ENCODE results near the gene UTP14C.

Gene UTP14C

DNA sequence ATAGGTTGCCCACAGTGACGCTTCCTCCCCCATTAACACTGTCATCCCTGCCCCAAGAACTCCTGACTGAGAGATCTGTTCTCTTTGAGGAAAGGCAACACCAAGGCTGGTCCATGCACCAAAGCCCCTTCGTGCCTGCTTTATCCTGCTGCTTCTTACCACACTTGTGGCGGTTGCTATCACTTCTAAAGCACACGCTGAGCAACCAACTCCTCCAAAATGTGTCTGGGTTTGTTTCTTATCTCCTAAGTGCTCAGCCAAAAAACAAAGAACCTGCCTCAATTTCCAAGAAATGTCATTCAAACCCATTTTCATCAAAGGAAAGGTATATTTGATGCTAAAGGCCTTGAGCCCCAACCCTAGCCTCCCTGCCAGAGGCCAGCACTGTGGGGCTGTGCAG, 27.9 kb upstream of the UTP14C start:
- H2BK12ac ChIP-seq (ENCODE audit: low read length in 2 of 2) = no peak overlapping the region
- no peak for DNase-seq
- H2BK5ac ChIP-seq (ENCODE audit: low read depth, low read length, poor library complexity, severe bottlenecking) = no peak overlapping the region
- no peak overlapping the region for H4K91ac ChIP-seq (ENCODE audit: low read length)
- H3K9me3 ChIP-seq (ENCODE audit: control insufficient read depth, low read length) = no peaks in the 10 kb centered on the region
- WGBS = 71% methylated on average over 4 of the region's 4 CpGs
- H3K4me2 ChIP-seq (ENCODE audit: low read length, poor library complexity, severe bottlenecking) = no peak overlapping the region
- H3K23ac ChIP-seq (ENCODE audit: low read length in 2 of 2) = no peak overlapping the region
- H3K27me3 ChIP-seq (ENCODE audit: control insufficient read depth in 1 of 2, insufficient read depth in 1 of 2, low read length in 2 of 2) = peaks cover 38 to 49% of the 10 kb centered on the region in 2 experiments
- H3K4ac ChIP-seq (ENCODE audit: low read depth in 1 of 2, low read length in 2 of 2) = no peak overlapping the region
- peaks cover 7% of the 10 kb centered on the region for H3K4me1 ChIP-seq (ENCODE audit: control insufficient read depth, insufficient read depth, low read depth, low read length)
- no peak overlapping the region for H2AFZ ChIP-seq (ENCODE audit: low read depth, low read length)
- no peak overlapping the region for H2BK120ac ChIP-seq (ENCODE audit: low read depth, low read length)
- no peak overlapping the region for H4K8ac ChIP-seq (ENCODE audit: low read length)
- H3K14ac ChIP-seq (ENCODE audit: low read length in 2 of 2) = no peak overlapping the region
- peaks cover 12% of the 10 kb centered on the region for H3K79me1 ChIP-seq (replicated peaks; ENCODE audit: low read length, poor library complexity, severe bottlenecking)
- H3K27ac ChIP-seq (ENCODE audit: low read length, poor library complexity, severe bottlenecking) = no peak overlapping the region
- H3K4me3 ChIP-seq (ENCODE audit: insufficient read depth in 1 of 2, low read depth in 1 of 2, low read length in 2 of 2) = no peak overlapping the region
- no peaks in the 10 kb centered on the region for H3K36me3 ChIP-seq (ENCODE audit: control insufficient read depth in 1 of 2, insufficient read depth in 2 of 2, low read depth in 1 of 2, low read length in 2 of 2)
- no peak overlapping the region for H2BK15ac ChIP-seq (ENCODE audit: low read depth, poor library complexity, severe bottlenecking)
- no peak overlapping the region for H3K9ac ChIP-seq (ENCODE audit: low read length)
- no peak overlapping the region for H2AK5ac ChIP-seq (ENCODE audit: low read length, severe bottlenecking)
- no peak overlapping the region for H3K18ac ChIP-seq (ENCODE audit: low read depth in 1 of 2, low read length in 2 of 2)

DNA sequence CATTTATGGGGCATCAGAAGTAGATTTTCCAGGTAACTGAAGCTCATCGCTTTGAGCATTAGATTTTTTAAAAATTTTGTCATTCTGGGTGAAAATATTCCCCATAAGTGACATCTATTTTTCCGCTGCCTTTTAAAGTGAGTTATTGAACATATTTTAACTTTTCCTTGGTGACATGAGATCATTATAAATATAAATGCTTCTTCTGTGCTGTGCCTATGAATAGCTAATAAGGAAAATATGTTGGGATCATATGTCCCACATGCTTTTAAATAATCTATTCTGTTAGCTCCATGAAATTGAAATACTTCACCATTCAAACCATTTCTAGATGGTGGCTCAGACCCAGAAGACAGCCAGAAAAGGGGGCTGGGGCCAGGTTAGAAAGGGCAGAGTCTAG, 27.3 kb upstream of the UTP14C start:
- no peak overlapping the region for H2BK15ac ChIP-seq (ENCODE audit: low read depth, poor library complexity, severe bottlenecking)
- H2AK5ac ChIP-seq (ENCODE audit: low read length, severe bottlenecking) = no peak overlapping the region
- H4K8ac ChIP-seq (ENCODE audit: low read length) = no peak overlapping the region
- H3K9me3 ChIP-seq (ENCODE audit: control insufficient read depth, low read length) = no peaks in the 10 kb centered on the region
- no peak overlapping the region for H3K14ac ChIP-seq (ENCODE audit: low read length in 2 of 2)
- H3K4me1 ChIP-seq (ENCODE audit: control insufficient read depth, insufficient read depth, low read depth, low read length) = peaks cover 7% of the 10 kb centered on the region
- no peak overlapping the region for H4K91ac ChIP-seq (ENCODE audit: low read length)
- H2BK5ac ChIP-seq (ENCODE audit: low read depth, low read length, poor library complexity, severe bottlenecking) = no peak overlapping the region
- peaks cover 12% of the 10 kb centered on the region for H3K79me1 ChIP-seq (replicated peaks; ENCODE audit: low read length, poor library complexity, severe bottlenecking)
- H3K9ac ChIP-seq (ENCODE audit: low read length) = no peak overlapping the region
- H3K4ac ChIP-seq (ENCODE audit: low read depth in 1 of 2, low read length in 2 of 2) = no peak overlapping the region
- peaks cover 38 to 49% of the 10 kb centered on the region in 2 experiments for H3K27me3 ChIP-seq (ENCODE audit: control insufficient read depth in 1 of 2, insufficient read depth in 1 of 2, low read length in 2 of 2)
- no CpG with 5 or more reads among the region's 2 CpGs for WGBS
- no peaks in the 10 kb centered on the region for H3K36me3 ChIP-seq (ENCODE audit: control insufficient read depth in 1 of 2, insufficient read depth in 2 of 2, low read depth in 1 of 2, low read length in 2 of 2)
- no peak overlapping the region for H3K4me2 ChIP-seq (ENCODE audit: low read length, poor library complexity, severe bottlenecking)
- no peak overlapping the region for H2BK120ac ChIP-seq (ENCODE audit: low read depth, low read length)
- H2AFZ ChIP-seq (ENCODE audit: low read depth, low read length) = no peak overlapping the region
- no peak overlapping the region for H3K4me3 ChIP-seq (ENCODE audit: insufficient read depth in 1 of 2, low read depth in 1 of 2, low read length in 2 of 2)
- no peak overlapping the region for H2BK12ac ChIP-seq (ENCODE audit: low read length in 2 of 2)
- no peak overlapping the region for H3K27ac ChIP-seq (ENCODE audit: low read length, poor library complexity, severe bottlenecking)
- no peak overlapping the region for H3K18ac ChIP-seq (ENCODE audit: low read depth in 1 of 2, low read length in 2 of 2)
- DNase-seq = no peak
- H3K23ac ChIP-seq (ENCODE audit: low read length in 2 of 2) = no peak overlapping the region

DNA sequence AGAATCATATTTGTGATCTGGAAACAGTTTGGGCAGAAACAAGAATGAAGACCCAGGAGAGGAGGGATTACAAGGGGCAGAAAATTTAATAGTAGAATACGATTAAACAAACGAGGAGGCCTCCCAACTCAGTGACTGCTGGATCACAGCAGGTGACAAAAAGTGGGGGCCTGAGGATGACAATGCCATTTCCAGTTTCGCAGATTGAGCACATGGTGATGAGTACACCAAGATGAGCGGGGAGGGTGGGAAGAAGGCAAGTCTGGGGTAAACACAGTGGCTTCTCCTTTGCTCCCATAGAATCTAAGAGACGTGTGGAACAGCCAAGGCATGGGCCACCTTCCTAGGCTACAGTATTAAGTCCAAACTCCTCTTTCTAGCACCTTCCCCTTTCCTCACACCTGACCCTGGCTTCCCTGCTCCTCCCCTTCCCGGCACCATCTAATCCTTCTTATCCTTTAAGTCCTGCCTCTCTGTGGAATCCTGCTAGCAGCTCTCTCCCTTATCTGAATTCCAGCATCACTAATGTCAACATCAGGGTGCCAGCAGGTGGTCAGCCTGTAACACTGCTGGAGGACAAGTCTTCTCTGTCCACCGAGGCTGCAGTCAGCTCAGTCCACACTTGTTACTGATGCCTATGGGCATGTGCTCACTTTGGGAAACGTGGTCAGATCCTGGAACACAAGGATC, 26.7 kb upstream of the UTP14C start:
- WGBS = 53% methylated on average over 7 of the region's 8 CpGs
- Histone ChIP-seq H3K27me3 (ENCODE audit: control insufficient read depth in 1 of 2, insufficient read depth in 1 of 2, low read length in 2 of 2) (peaks cover 38 to 49% of the 10 kb centered on the region in 2 experiments), H3K4me3 (ENCODE audit: insufficient read depth in 1 of 2, low read depth in 1 of 2, low read length in 2 of 2) (no peak overlapping the region)

DNA sequence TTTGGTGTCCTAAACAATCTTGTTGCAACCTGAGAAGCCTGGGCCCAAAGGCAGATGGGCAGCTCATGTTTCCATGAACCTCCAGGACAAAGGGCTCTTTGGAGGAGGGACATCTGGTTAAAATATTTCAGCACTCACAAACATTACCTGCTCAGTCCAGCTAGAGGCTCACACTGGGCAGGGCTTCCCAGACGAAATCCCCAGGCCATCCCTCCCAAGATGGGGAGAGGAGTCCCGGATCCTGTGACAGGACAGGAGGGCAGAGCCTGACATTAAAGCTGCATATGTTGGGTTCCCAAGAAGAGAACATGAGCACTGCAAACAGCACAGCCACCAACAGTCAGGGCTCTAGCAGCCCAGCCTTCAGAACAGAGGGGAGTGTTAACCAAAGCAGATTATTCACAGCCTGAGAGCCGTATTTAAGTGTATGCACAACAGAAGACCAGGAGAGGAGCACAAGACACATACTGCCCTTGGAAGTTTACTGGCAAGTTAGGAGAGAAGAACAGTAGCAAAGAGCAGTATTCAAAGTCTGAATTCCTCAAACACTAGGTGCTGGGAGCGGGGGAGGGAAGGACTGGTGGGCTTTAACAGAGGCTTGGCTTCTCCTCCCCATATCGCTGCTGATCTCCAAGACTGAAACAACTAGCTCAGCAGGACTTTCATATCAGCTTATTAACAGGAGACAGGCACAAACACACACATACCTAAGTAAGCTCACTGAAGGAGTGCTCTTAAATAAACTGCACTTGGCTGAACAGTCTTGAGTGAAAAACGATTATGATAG, 25.6 kb upstream of the UTP14C start:
- Histone ChIP-seq H2BK120ac (ENCODE audit: low read depth, low read length) (no peak overlapping the region), H3K14ac (ENCODE audit: low read length in 2 of 2) (no peak overlapping the region), H3K18ac (ENCODE audit: low read depth in 1 of 2, low read length in 2 of 2) (no peak overlapping the region), H3K4me3 (ENCODE audit: insufficient read depth in 1 of 2, low read depth in 1 of 2, low read length in 2 of 2) (no peak overlapping the region), H3K4me1 (ENCODE audit: control insufficient read depth, insufficient read depth, low read depth, low read length) (peaks cover 7% of the 10 kb centered on the region), H2BK5ac (ENCODE audit: low read depth, low read length, poor library complexity, severe bottlenecking) (no peak overlapping the region), H3K79me1 (replicated peaks; ENCODE audit: low read length, poor library complexity, severe bottlenecking) (peaks cover 12% of the 10 kb centered on the region), H3K36me3 (ENCODE audit: control insufficient read depth in 1 of 2, insufficient read depth in 2 of 2, low read depth in 1 of 2, low read length in 2 of 2) (no peaks in the 10 kb centered on the region), H2AK5ac (ENCODE audit: low read length, severe bottlenecking) (no peak overlapping the region), H2AFZ (ENCODE audit: low read depth, low read length) (no peak overlapping the region), H3K4ac (ENCODE audit: low read depth in 1 of 2, low read length in 2 of 2) (no peak overlapping the region), H4K91ac (ENCODE audit: low read length) (no peak overlapping the region), H4K8ac (ENCODE audit: low read length) (no peak overlapping the region), H3K9ac (ENCODE audit: low read length) (no peak overlapping the region), H3K9me3 (ENCODE audit: control insufficient read depth, low read length) (no peaks in the 10 kb centered on the region), H2BK12ac (ENCODE audit: low read length in 2 of 2) (no peak overlapping the region), H3K27ac (ENCODE audit: low read length, poor library complexity, severe bottlenecking) (no peak overlapping the region), H3K23ac (ENCODE audit: low read length in 2 of 2) (no peak overlapping the region), H3K27me3 (ENCODE audit: control insufficient read depth in 1 of 2, insufficient read depth in 1 of 2, low read length in 2 of 2) (peaks cover 38 to 49% of the 10 kb centered on the region in 2 experiments), H2BK15ac (ENCODE audit: low read depth, poor library complexity, severe bottlenecking) (no peak overlapping the region), H3K4me2 (ENCODE audit: low read length, poor library complexity, severe bottlenecking) (no peak overlapping the region)
- DNase-seq = no peak
- WGBS = 50% methylated on average over 5 of the region's 6 CpGs

More for the DNA sequence above, 26.7 kb upstream of the UTP14C start:
- Histone ChIP-seq H2BK120ac (ENCODE audit: low read depth, low read length) (no peak overlapping the region), H4K91ac (ENCODE audit: low read length) (no peak overlapping the region), H3K23ac (ENCODE audit: low read length in 2 of 2) (no peak overlapping the region), H3K36me3 (ENCODE audit: control insufficient read depth in 1 of 2, insufficient read depth in 2 of 2, low read depth in 1 of 2, low read length in 2 of 2) (no peaks in the 10 kb centered on the region), H2AFZ (ENCODE audit: low read depth, low read length) (no peak overlapping the region), H4K8ac (ENCODE audit: low read length) (no peak overlapping the region), H2BK5ac (ENCODE audit: low read depth, low read length, poor library complexity, severe bottlenecking) (no peak overlapping the region), H3K14ac (ENCODE audit: low read length in 2 of 2) (no peak overlapping the region), H3K4me1 (ENCODE audit: control insufficient read depth, insufficient read depth, low read depth, low read length) (peaks cover 7% of the 10 kb centered on the region), H2BK15ac (ENCODE audit: low read depth, poor library complexity, severe bottlenecking) (no peak overlapping the region), H3K27ac (ENCODE audit: low read length, poor library complexity, severe bottlenecking) (no peak overlapping the region), H3K9ac (ENCODE audit: low read length) (no peak overlapping the region), H3K9me3 (ENCODE audit: control insufficient read depth, low read length) (no peaks in the 10 kb centered on the region), H2BK12ac (ENCODE audit: low read length in 2 of 2) (no peak overlapping the region), H3K18ac (ENCODE audit: low read depth in 1 of 2, low read length in 2 of 2) (no peak overlapping the region), H3K4me2 (ENCODE audit: low read length, poor library complexity, severe bottlenecking) (no peak overlapping the region), H3K79me1 (replicated peaks; ENCODE audit: low read length, poor library complexity, severe bottlenecking) (peaks cover 12% of the 10 kb centered on the region), H2AK5ac (ENCODE audit: low read length, severe bottlenecking) (no peak overlapping the region), H3K4ac (ENCODE audit: low read depth in 1 of 2, low read length in 2 of 2) (no peak overlapping the region)
- DNase-seq = no peak
